Measurements from ENCODE around the gene GLG1. TPM values are rescaled to one million over a fixed set of nuclear protein-coding genes. Genes with fewer than 3 reads are reported as not detected.

Gene GLG1
- total RNA-seq, 1 experiment from 2014 or later: 135 TPM

GRCh38 chr16:74633686-74634085 lies 26.8 kb upstream of the GLG1 start:
- Histone ChIP-seq H4K91ac (ENCODE audit: insufficient read length, low read depth, low read length) (no peak overlapping the region), H4K20me1 (ENCODE audit: control insufficient read depth, insufficient read depth, insufficient read length) (no peaks in the 10 kb centered on the region), H3K23ac (ENCODE audit: insufficient read length, low read depth, low read length) (no peak overlapping the region), H3K4me1 (ENCODE audit: insufficient read depth, low read length) (no peaks in the 10 kb centered on the region), H3K4me2 (ENCODE audit: insufficient read depth, insufficient read length, low read length) (no peak overlapping the region), H3K79me2 (ENCODE audit: insufficient read depth, low read length) (no peaks in the 10 kb centered on the region), H2BK120ac (ENCODE audit: low read depth, low read length, poor library complexity, severe bottlenecking) (no peak overlapping the region), H4K5ac (ENCODE audit: insufficient read length, low read depth, low read length) (no peak overlapping the region), H3K9ac (ENCODE audit: extremely low read depth, insufficient read length, low read length) (no peak overlapping the region), H3K79me1 (ENCODE audit: insufficient read depth, low read depth, low read length, poor library complexity, severe bottlenecking) (peaks cover 4% of the 10 kb centered on the region), H2BK20ac (ENCODE audit: low read depth, low read length, poor library complexity, severe bottlenecking) (no peak overlapping the region), H3K4ac (ENCODE audit: low read depth, low read length) (no peak overlapping the region), H2BK5ac (ENCODE audit: insufficient read length, low read length) (no peak overlapping the region), H2AFZ (ENCODE audit: low read length) (no peak overlapping the region), H3K9me3 (ENCODE audit: control insufficient read depth, low read depth, low read length) (no peaks in the 10 kb centered on the region), H3K18ac (ENCODE audit: insufficient read length, low read depth, low read length) (no peak overlapping the region), H4K8ac (replicated peaks; ENCODE audit: insufficient read length, low read depth, low read length) (no peak overlapping the region), H2AK5ac (ENCODE audit: insufficient read length, low read length) (no peak overlapping the region), H3K23me2 (ENCODE audit: insufficient read length, low read depth, low read length, poor library complexity, severe bottlenecking) (no peaks in the 10 kb centered on the region), H3K56ac (ENCODE audit: insufficient read length, low read depth, low read length) (no peak overlapping the region), H3K27ac (ENCODE audit: insufficient read length, low read depth, low read length) (no peak overlapping the region), H3K27me3 (ENCODE audit: insufficient read depth, low read length) (no peaks in the 10 kb centered on the region), H3T11ph (ENCODE audit: low read length) (no peak overlapping the region), H2BK12ac (ENCODE audit: insufficient read length, low read depth, low read length) (no peak overlapping the region), H2BK15ac (ENCODE audit: low read depth, low read length) (no peak overlapping the region), H3K14ac (ENCODE audit: insufficient read depth, low read length) (no peak overlapping the region)
- TF ChIP-seq, protein P1, sequence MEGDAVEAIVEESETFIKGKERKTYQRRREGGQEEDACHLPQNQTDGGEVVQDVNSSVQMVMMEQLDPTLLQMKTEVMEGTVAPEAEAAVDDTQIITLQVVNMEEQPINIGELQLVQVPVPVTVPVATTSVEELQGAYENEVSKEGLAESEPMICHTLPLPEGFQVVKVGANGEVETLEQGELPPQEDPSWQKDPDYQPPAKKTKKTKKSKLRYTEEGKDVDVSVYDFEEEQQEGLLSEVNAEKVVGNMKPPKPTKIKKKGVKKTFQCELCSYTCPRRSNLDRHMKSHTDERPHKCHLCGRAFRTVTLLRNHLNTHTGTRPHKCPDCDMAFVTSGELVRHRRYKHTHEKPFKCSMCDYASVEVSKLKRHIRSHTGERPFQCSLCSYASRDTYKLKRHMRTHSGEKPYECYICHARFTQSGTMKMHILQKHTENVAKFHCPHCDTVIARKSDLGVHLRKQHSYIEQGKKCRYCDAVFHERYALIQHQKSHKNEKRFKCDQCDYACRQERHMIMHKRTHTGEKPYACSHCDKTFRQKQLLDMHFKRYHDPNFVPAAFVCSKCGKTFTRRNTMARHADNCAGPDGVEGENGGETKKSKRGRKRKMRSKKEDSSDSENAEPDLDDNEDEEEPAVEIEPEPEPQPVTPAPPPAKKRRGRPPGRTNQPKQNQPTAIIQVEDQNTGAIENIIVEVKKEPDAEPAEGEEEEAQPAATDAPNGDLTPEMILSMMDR (conservative IDR thresholded peaks at IDR 0.05): no peak
- 0 out of 7 replicates have a peak overlapping the region, but pooled peaks of 1 of the 3 experiments have one; percentile 18 for H3K27ac Mint-ChIP-seq
- no CpG with 5 or more reads among the region's 7 CpGs for WGBS (ENCODE audit: extremely low coverage, insufficient read length, low lambda C conversion rate)
- no peaks in the 10 kb centered on the region for H3K9me3 Mint-ChIP-seq
- H3K36me3 Mint-ChIP-seq (ENCODE audit: insufficient read depth in 1 of 3, low read depth in 3 of 3): peaks cover 45 to 93% (median 83%) of the 10 kb centered on the region in 3 experiments; a peak in 6 of 7 replicates
- H3K4me1 Mint-ChIP-seq: no peaks in the 10 kb centered on the region
- DNase-seq: no peak
- H3K4me3 Mint-ChIP-seq: no peak overlapping the region
- H3K27me3 Mint-ChIP-seq (ENCODE audit: low read depth): no peaks in the 10 kb centered on the region

Measured in H9 (cell line).